Nephron progenitor cell (in vitro differentiated cells): ENCODE data around the gene HAVCR2.

Experiments used
- DNase-seq: peaks from one replicate; pipeline ENCODE4 v3.0.0; 2021
- H3K27ac Mint-ChIP-seq: 2 replicates; pipeline ENCODE4 v1.8.0; 2021; ENCODE audit warnings: mild to moderate bottlenecking, moderate library complexity, mixed read lengths
- H3K27me3 Mint-ChIP-seq: 2 replicates; pipeline ENCODE4 v1.8.0; 2021; ENCODE audit warnings: mild to moderate bottlenecking, low read depth, mixed read lengths; ENCODE audit not compliant: poor library complexity
- H3K36me3 Mint-ChIP-seq: 2 replicates; pipeline ENCODE4 v1.8.0; 2021; ENCODE audit warnings: low read depth, mixed read lengths
- H3K4me1 Mint-ChIP-seq: 2 replicates; pipeline ENCODE4 v1.8.0; 2021; ENCODE audit warnings: mixed read lengths
- H3K4me3 Mint-ChIP-seq: 2 replicates; pipeline ENCODE4 v1.8.0; 2021; ENCODE audit warnings: mild to moderate bottlenecking, moderate library complexity, mixed read lengths
- H3K9me3 Mint-ChIP-seq: 2 replicates; pipeline ENCODE4 v1.8.0; 2021; ENCODE audit warnings: mild to moderate bottlenecking, moderate library complexity, mixed read lengths
- CTCF ChIP-seq: fragments of 200-600 bp; sonication (generic); IDR thresholded peaks from 2 replicates; pipeline ENCODE4 v1.5.0; 2021; ENCODE audit warnings: antibody characterized with exemption

HAVCR2 gene

DNA sequence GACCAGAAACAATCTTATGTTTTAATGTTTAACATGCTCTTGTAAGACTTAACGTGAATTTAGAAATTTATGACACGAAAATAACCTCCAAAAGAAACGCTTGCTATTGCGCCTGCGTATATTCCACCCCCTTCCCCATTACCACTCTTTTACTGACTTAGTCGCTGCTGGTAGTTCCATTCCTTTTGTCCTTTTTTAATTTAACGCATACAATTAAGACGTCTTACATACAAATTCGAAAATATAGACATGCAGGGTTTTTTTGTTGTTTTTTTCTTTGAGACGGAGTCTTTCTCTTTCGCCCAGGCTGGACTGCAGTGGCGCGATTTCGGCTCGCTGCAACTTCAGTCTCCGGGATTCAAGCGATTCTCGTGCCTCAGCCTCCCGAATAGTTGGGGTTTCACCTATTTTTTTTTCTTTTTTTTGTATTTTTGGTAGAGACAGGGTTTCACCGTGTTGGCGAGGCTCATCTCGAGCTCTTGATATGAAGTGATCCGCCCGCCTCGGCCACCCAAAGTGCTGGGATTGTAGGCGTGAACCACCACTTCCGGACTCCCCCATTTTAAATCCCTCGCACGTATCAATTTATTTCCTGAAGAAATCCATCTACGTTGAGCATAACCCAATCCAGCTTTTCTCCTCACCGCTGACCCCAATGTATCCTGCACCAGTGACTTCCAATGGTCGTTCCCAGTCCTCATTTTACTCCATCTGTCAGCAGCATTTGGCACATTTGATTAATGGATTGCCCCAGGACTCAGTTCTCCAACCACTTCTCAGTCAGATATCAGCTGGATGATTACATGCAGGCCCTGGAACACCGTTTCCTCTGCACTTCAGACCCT is 34.5 kb upstream of the HAVCR2 start:
- no peak for DNase-seq
- Mint-ChIP-seq H3K4me1 (peaks cover 4% of the 10 kb centered on the region), H3K4me3 (peak overlapping the region; percentile 91), H3K36me3 (peaks cover 37% of the 10 kb centered on the region), H3K27ac (no peak overlapping the region), H3K9me3 (peaks cover 17% of the 10 kb centered on the region), H3K27me3 (peaks cover 9% of the 10 kb centered on the region)
- no peak for TF ChIP-seq CTCF

- Mint-ChIP-seq H3K4me1 (peaks cover 4% of the 10 kb centered on the region), H3K27me3 (peaks cover 7% of the 10 kb centered on the region), H3K36me3 (peaks cover 46% of the 10 kb centered on the region), H3K4me3 (peak within 1 kb of the TSS; percentile 91), H3K27ac (no peak within 1 kb of the TSS), H3K9me3 (peaks cover 17% of the 10 kb centered on the region)
- no peak for TF ChIP-seq CTCF
- DNase-seq: peak; percentile 85
These were observed 33.7 kb upstream of the HAVCR2 start, which contains the start of gene MED7 for GRCh38 chr5:157142317-157143126. Gene MED7, minus strand, starts transcription at chr5:157142865. Its CDS starts 3,434 bp downstream, at chr5:157139431.

DNA sequence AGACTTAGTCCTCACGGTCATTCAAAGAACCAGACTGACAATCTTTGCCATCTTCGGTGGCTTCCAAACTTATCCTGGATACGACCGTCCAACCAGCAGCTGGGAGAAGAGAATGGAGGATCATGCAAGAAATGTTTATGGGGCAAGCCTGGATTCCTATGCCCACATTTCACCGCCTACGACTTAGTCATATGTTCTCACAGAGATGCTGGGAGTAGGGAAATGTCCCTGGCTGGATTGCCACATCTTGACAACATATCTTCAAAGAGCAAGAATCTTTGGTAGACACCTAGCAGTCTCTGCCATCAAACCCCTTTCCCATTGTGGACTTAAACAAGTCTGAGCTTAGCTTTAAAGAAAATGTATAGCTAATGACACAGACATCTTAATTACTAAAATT is 28.8 kb upstream of the HAVCR2 start:
- Mint-ChIP-seq H3K9me3 (peaks cover 2% of the 10 kb centered on the region), H3K36me3 (peaks cover 47% of the 10 kb centered on the region), H3K27ac (no peak overlapping the region), H3K4me3 (no peak overlapping the region), H3K4me1 (peaks cover 4% of the 10 kb centered on the region), H3K27me3 (no peaks in the 10 kb centered on the region)
- no peak for TF ChIP-seq CTCF
- no peak for DNase-seq

DNA sequence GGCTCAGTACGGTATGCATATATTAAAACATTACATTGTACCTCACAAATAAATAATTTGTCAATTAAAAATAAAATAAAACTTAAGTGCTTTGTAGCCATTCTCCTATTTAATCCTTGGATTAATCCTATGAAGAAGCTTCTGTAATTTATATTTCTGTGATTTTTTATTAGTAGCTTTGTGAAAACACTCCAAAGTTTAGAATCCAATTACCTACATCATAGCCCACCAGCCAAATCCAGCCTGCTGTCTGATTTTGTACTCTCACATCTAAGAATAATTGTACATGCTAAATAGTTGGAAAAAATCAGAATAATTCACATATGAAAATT is 23.4 kb upstream of the HAVCR2 start:
- TF ChIP-seq CTCF: no peak
- H3K4me3 Mint-ChIP-seq: no peak overlapping the region
- peaks cover 4% of the 10 kb centered on the region for H3K9me3 Mint-ChIP-seq
- peaks cover 6% of the 10 kb centered on the region for H3K36me3 Mint-ChIP-seq
- H3K27ac Mint-ChIP-seq: no peak overlapping the region
- H3K4me1 Mint-ChIP-seq: no peaks in the 10 kb centered on the region
- no peak for DNase-seq
- H3K27me3 Mint-ChIP-seq: peaks cover 6% of the 10 kb centered on the region

DNA sequence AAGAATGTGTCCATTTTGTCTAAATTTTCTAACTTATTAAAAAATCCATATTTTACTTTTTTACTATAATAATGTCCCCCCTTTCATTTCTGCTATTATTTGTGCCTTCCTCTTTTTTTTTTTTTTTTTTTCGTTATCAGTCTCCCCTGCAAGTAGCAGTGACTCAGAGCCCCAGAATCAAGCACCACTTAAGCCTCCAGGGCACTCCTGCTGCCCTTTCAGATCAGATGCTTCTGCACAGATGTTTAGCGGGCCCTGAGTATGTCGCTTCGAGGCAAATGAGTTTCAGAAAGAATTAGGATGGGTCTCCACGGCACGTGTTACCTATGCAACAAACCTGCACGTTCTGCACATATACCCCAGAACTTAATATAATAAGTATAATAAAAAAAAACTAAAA is 22.1 kb upstream of the HAVCR2 start:
- peaks cover under 1% of the 10 kb centered on the region for H3K36me3 Mint-ChIP-seq
- H3K4me1 Mint-ChIP-seq: no peaks in the 10 kb centered on the region
- peaks cover 4% of the 10 kb centered on the region for H3K9me3 Mint-ChIP-seq
- no peak for TF ChIP-seq CTCF
- no peak overlapping the region for H3K27ac Mint-ChIP-seq
- peaks cover 6% of the 10 kb centered on the region for H3K27me3 Mint-ChIP-seq
- DNase-seq: no peak
- H3K4me3 Mint-ChIP-seq: no peak overlapping the region
